HepG2 (cell line): ENCODE results near the gene AP3B1. TPM values are rescaled to one million over a fixed set of nuclear protein-coding genes. Genes with fewer than 3 reads are reported as not detected.

Experiments
- ATAC-seq: fragments of 200-7000 bp; cut with Tn5 transposase; 3 replicates; pipeline ENCODE4 v1.9.1; 2020; ENCODE audit warnings: mild to moderate bottlenecking, moderate library complexity
- BruUV-seq: library from RNA; stranded (reverse); fragments of 400-500 nt; replicated peaks from 2 replicates; lab custom pipeline; 2021; lab: Mats Ljungman, UMichigan
- CTCF ChIA-PET: fragments of 300-600 bp; formaldehyde crosslinking; extraction: SDS; loops from one replicate; lab custom pipeline; 2021; ENCODE audit warnings: low total read pairs, inconsistent platforms, low intra/inter-chr PET ratio; lab: Yijun Ruan, JAX
- POLR2A ChIA-PET: fragments of 350-600 bp; sonication (Branson Sonifier 250); formaldehyde crosslinking; loops from one replicate; lab custom pipeline; 2020; ENCODE audit warnings: antibody characterized with exemption, inconsistent platforms; lab: Yijun Ruan, JAX
- DNase-seq: peaks from one replicate; pipeline ENCODE4 v3.0.0-alpha.2; 2015; ENCODE audit warnings: low spot score
- FAIRE-seq: peaks from 3 replicates; lab custom pipeline; 2011; peaks lifted over from hg19 to GRCh38; lab: Jason Lieb, UNC
- H2AFZ ChIP-seq: one replicate; pipeline ENCODE4 v1.6.1; 2011; ENCODE audit warnings: low read length, inconsistent platforms
- H3K27ac ChIP-seq: fragments of 300-600 bp; 3 replicates; pipeline ENCODE4 v1.8.0; 2011; ENCODE audit warnings: mixed run types, mild to moderate bottlenecking, mixed read lengths, low read length, inconsistent platforms; ENCODE audit not compliant: insufficient read depth; ENCODE audit errors: extremely low read length
- H3K27me3 ChIP-seq, 2 experiments: fragments of 200-600 bp in 1 of 2; 2 replicates in 1 of 2; 3 replicates in 1 of 2; pipeline versions ENCODE4 v1.6.0 to v1.8.0; 2011; ENCODE audit warnings: low read length in 2 of 2, mild to moderate bottlenecking in 2 of 2, moderate library complexity in 2 of 2, inconsistent platforms in 1 of 2; ENCODE audit not compliant: insufficient read depth in 2 of 2, control insufficient read depth in 1 of 2
- H3K36me3 ChIP-seq, 2 experiments: fragments of 200-600 bp in 1 of 2; replicated peaks in 1 of 2; 2 replicates in 1 of 2; 3 replicates in 1 of 2; pipeline versions ENCODE4 v1.5.1 to v1.8.0; 2011; ENCODE audit warnings: low read length in 2 of 2, inconsistent platforms in 1 of 2; ENCODE audit not compliant: insufficient read depth in 2 of 2, control insufficient read depth in 1 of 2
- H3K4me1 ChIP-seq: 2 replicates; pipeline ENCODE4 v1.5.1; 2012; ENCODE audit warnings: low read length, inconsistent platforms; ENCODE audit not compliant: insufficient read depth
- H3K4me2 ChIP-seq: 2 replicates; pipeline ENCODE4 v1.6.0; 2011; ENCODE audit warnings: low read depth, low read length, inconsistent platforms
- H3K4me3 ChIP-seq, 3 experiments: fragments of 200-600 bp in 1 of 3; sonication (generic), shearing (Covaris generic) in 1 of 3; replicated peaks in 1 of 3; 2 replicates each; pipeline ENCODE4 v1.5.1; 2011 to 2016; ENCODE audit warnings: low read length in 3 of 3, inconsistent platforms in 2 of 3, low read depth in 2 of 3, mild to moderate bottlenecking in 2 of 3, control low read depth in 1 of 3, mixed read lengths in 1 of 3; ENCODE audit not compliant: insufficient read depth in 1 of 3
- H3K79me2 ChIP-seq: one replicate; pipeline ENCODE4 v1.6.1; 2011; ENCODE audit warnings: low read length, inconsistent platforms; ENCODE audit not compliant: insufficient read depth
- H3K9ac ChIP-seq: 2 replicates; pipeline ENCODE4 v1.6.0; 2011; ENCODE audit warnings: mild to moderate bottlenecking, low read depth, low read length, inconsistent platforms; ENCODE audit not compliant: insufficient read depth
- H3K9me3 ChIP-seq: 2 replicates; pipeline ENCODE4 v1.5.1; 2012; ENCODE audit warnings: mild to moderate bottlenecking, low read length
- H4K20me1 ChIP-seq: 2 replicates; pipeline ENCODE4 v1.6.0; 2011; ENCODE audit warnings: inconsistent platforms, mild to moderate bottlenecking, low read length, moderate library complexity; ENCODE audit not compliant: insufficient read depth
- BCL6 ChIP-seq: IDR thresholded peaks from 2 replicates; pipeline ENCODE4 v1.6.1; 2016; ENCODE audit warnings: missing genetic modification reagents, missing compliant biosample characterization
- EED ChIP-seq: sonication (generic); formaldehyde crosslinking; IDR thresholded peaks from 2 replicates; pipeline ENCODE4 v1.5.0; 2020; ENCODE audit warnings: mild to moderate bottlenecking, missing genetic modification reagents
- FOXO1 ChIP-seq: sonication (generic); formaldehyde crosslinking; IDR thresholded peaks from 2 replicates; pipeline ENCODE4 v1.4.0; 2020; ENCODE audit warnings: missing genetic modification reagents
- GATA4 ChIP-seq: sonication (generic); IDR thresholded peaks from 2 replicates; pipeline ENCODE4 v1.6.1; 2016; ENCODE audit warnings: antibody characterized with exemption, low read depth, borderline replicate concordance
- IKZF4 ChIP-seq: sonication (generic); formaldehyde crosslinking; IDR thresholded peaks from 2 replicates; pipeline ENCODE4 v1.5.1; 2020; ENCODE audit warnings: borderline replicate concordance, mild to moderate bottlenecking, low read depth, missing genetic modification reagents; ENCODE audit errors: not compliant biosample characterization
- KAT7 ChIP-seq: IDR thresholded peaks from 2 replicates; pipeline ENCODE4 v1.6.1; 2018; ENCODE audit warnings: borderline replicate concordance, missing compliant biosample characterization
- SRF ChIP-seq: IDR thresholded peaks from 2 replicates; pipeline ENCODE4 v1.6.1; 2011; ENCODE audit warnings: mild to moderate bottlenecking, low read depth, low read length, moderate library complexity
- ZNF24 ChIP-seq: fragments of 450-650 bp; IDR thresholded peaks from 2 replicates; pipeline ENCODE4 v1.6.1; 2017; ENCODE audit warnings: antibody characterized with exemption, mild to moderate bottlenecking
- ZNF281 ChIP-seq: sonication (generic); formaldehyde crosslinking; IDR thresholded peaks from 2 replicates; pipeline ENCODE4 v1.4.0; 2020; ENCODE audit warnings: missing genetic modification reagents, borderline replicate concordance
- ZNF562 ChIP-seq: sonication (generic); formaldehyde crosslinking; IDR thresholded peaks from 2 replicates; pipeline ENCODE4 v1.8.0; 2022; ENCODE audit warnings: missing genetic modification reagents, borderline replicate concordance
- ZNF574 ChIP-seq: sonication (generic); formaldehyde crosslinking; IDR thresholded peaks from 2 replicates; pipeline ENCODE4 v1.4.0; 2020; ENCODE audit warnings: missing genetic modification reagents
- ZNF691 ChIP-seq: sonication (generic); formaldehyde crosslinking; IDR thresholded peaks from 2 replicates; pipeline ENCODE4 v1.4.0; 2020; ENCODE audit warnings: missing genetic modification reagents, low read depth, mild to moderate bottlenecking, borderline replicate concordance
- ZSCAN20 ChIP-seq: sonication (generic); formaldehyde crosslinking; IDR thresholded peaks from 2 replicates; pipeline ENCODE4 v1.4.0; 2020; ENCODE audit warnings: missing genetic modification reagents, mild to moderate bottlenecking, borderline replicate concordance
- WGBS: methylation state at CpG from one replicate; pipeline ENCODE4 v1.1.6; 2017; ENCODE audit warnings: low lambda C conversion rate; 5-methylcytosine and 5-hydroxymethylcytosine counted together
- in situ Hi-C: cut with HindIII; loops from 2 replicates; pipeline ENCODE4 v1.10.0; 2017; ENCODE audit warnings: low pct_unique_long_range_greater_than_20kb; ENCODE audit not compliant: extremely low pct_ligation_motif_present
- intact Hi-C: fragments of 100-400 bp; cut with micrococcal nuclease; formaldehyde crosslinking; loops from one replicate; pipeline ENCODE4 v1.10.0; 2022; ENCODE audit not compliant: unreplicated experiment
- polyA plus RNA-seq, 8 experiments: library from polyadenylated mRNA; depleted of rRNA in 3 of 8; stranded (reverse) in 7 of 8; unstranded in 1 of 8; fragments of >200 nt; fragmentation: Illumina TruSeq in 4 of 8; extraction: Trizol in 4 of 8; gene quantifications; 2 replicates each; pipeline versions ENCODE4 v1.2.1 to v1.2.3, GENCODE V29; 2011 to 2016; ENCODE audit warnings: low read depth in 4 of 8, missing spikeins in 1 of 8, mixed read lengths in 1 of 8; ENCODE audit not compliant: insufficient read depth in 1 of 8
- total RNA-seq, 5 experiments: library from RNA; depleted of rRNA; stranded (reverse); fragments of >200 nt; fragmentation: Illumina TruSeq; extraction: Trizol; gene quantifications; 2 replicates each; pipeline ENCODE4 v1.2.3, GENCODE V29; 2016; ENCODE audit warnings: low read depth in 1 of 5

Gene AP3B1
- total and polyA plus RNA-seq, 2 of the 13 experiments (the other 11 are each of a cell fraction or from before 2014, with no cell fraction given) = 37.7 to 51.2 TPM

GRCh38 chr5:78243091-78243490 lies 51.4 kb downstream of the AP3B1 start:
- no peak overlapping the region for H3K9ac ChIP-seq
- no peaks in the 10 kb centered on the region for H3K79me2 ChIP-seq
- no peak for TF ChIP-seq ZNF281 (CRISPR knock-in tag)
- TF ChIP-seq ZNF24 = 0 out of 2 replicates have a peak, but pooled peaks have one; percentile 52
- no peak overlapping the region for H2AFZ ChIP-seq
- no TSS peak for BruUV-seq
- ATAC-seq (no peak), FAIRE-seq (no peak), DNase-seq (no peak)
- H4K20me1 ChIP-seq = no peaks in the 10 kb centered on the region
- 99% methylated on average over 2 of the region's 2 CpGs for WGBS
- no peak overlapping the region for H3K27ac ChIP-seq
- ChIA-PET POLR2A (no interaction called here), CTCF (no interaction called here)
- in situ Hi-C loops = no loop called here
- H3K36me3 ChIP-seq = peaks cover 4 to 10% of the 10 kb centered on the region in 2 experiments
- no peaks in the 10 kb centered on the region for H3K9me3 ChIP-seq
- H3K4me1 ChIP-seq = no peaks in the 10 kb centered on the region
- intact Hi-C loops = no loop called here
- no peak overlapping the region for H3K4me3 ChIP-seq
- H3K27me3 ChIP-seq = no peaks in the 10 kb centered on the region
- no peak overlapping the region for H3K4me2 ChIP-seq

- Histone ChIP-seq H3K9me3 (no peaks in the 10 kb centered on the region), H2AFZ (no peak overlapping the region), H3K4me3 (no peak overlapping the region), H3K27ac (no peak overlapping the region), H3K4me1 (no peaks in the 10 kb centered on the region), H3K9ac (no peak overlapping the region), H3K4me2 (no peak overlapping the region), H3K36me3 (peaks cover 7 to 14% of the 10 kb centered on the region in 2 experiments), H3K27me3 (no peaks in the 10 kb centered on the region), H4K20me1 (no peaks in the 10 kb centered on the region), H3K79me2 (no peaks in the 10 kb centered on the region)
- no TSS peak for BruUV-seq
- intact Hi-C loops = no loop called here
- CTCF ChIA-PET = no interaction called here
- 100% methylated on average over 1 of the region's 1 CpG for WGBS
- no peak for ATAC-seq
- POLR2A ChIA-PET = no interaction called here
- in situ Hi-C loops = no loop called here
- FAIRE-seq = no peak
- no peak for DNase-seq
- TF ChIP-seq EED (CRISPR knock-in tag) (no peak), ZSCAN20 (CRISPR knock-in tag) (no peak), ZNF562 (CRISPR knock-in tag) (no peak), KAT7 (CRISPR knock-in tag) (no peak), IKZF4 (CRISPR knock-in tag) (no peak), SRF (no peak), GATA4 (no peak), ZNF574 (no peak), BCL6 (CRISPR knock-in tag) (no peak), FOXO1 (no peak), ZNF691 (CRISPR knock-in tag) (no peak)
Observed at GRCh38 chr5:78242001-78242400, 52.5 kb downstream of the AP3B1 start.
